K562 (cell line): Measurements from ENCODE around the gene ARID5B. TPM values are rescaled to one million over a fixed set of nuclear protein-coding genes. Genes with fewer than 3 reads are reported as not detected.
A peak's percentile ranks its signal among the peaks of the same experiment; 100 is the strongest.

Source experiments
- ATAC-seq: fragments of 200-7000 bp; cut with Tn5 transposase; 3 replicates; pipeline ENCODE4 v1.9.1; 2020; ENCODE audit warnings: moderate library complexity
- BruUV-seq: library from RNA; stranded (reverse); fragments of 400-500 nt; replicated peaks from 2 replicates; lab custom pipeline; 2021; lab: Mats Ljungman, UMichigan
- CTCF ChIA-PET: fragments of 300-600 bp; formaldehyde crosslinking; extraction: SDS; loops from one replicate; lab custom pipeline; 2021; ENCODE audit warnings: low intra/inter-chr PET ratio; lab: Yijun Ruan, JAX
- POLR2A ChIA-PET: fragments of 300-600, 350-650 bp; sonication (Branson Sonifier 250); formaldehyde crosslinking; extraction: SDS; loops from one replicate; lab custom pipeline; 2021; ENCODE audit warnings: antibody characterized with exemption, inconsistent platforms; lab: Yijun Ruan, JAX
- DNase-seq, 4 experiments: peaks; one replicate each; pipeline versions ENCODE4 v3.0.0 to v3.0.0-alpha.2; 2011 to 2018; ENCODE audit warnings: low spot score in 3 of 4, mixed read lengths in 3 of 4; ENCODE audit errors: extremely low read depth in 1 of 4
- FAIRE-seq: peaks from 2 replicates; lab custom pipeline; 2011; peaks lifted over from hg19 to GRCh38; lab: Jason Lieb, UNC
- H2AFZ ChIP-seq: 2 replicates; pipeline ENCODE4 v1.6.0; 2011; ENCODE audit warnings: low read depth, low read length, control low read depth, inconsistent platforms
- H3K27ac ChIP-seq: fragments of 200-600 bp; 3 replicates; pipeline ENCODE4 v1.8.0; 2011; ENCODE audit warnings: low read depth, mild to moderate bottlenecking, control low read depth, inconsistent platforms, low read length, moderate library complexity, mixed read lengths; ENCODE audit errors: extremely low read depth
- H3K27me3 ChIP-seq, 2 experiments: fragments of 300-600 bp in 1 of 2; 2 replicates in 1 of 2; 3 replicates in 1 of 2; pipeline versions ENCODE4 v1.6.0 to v1.8.0; 2011; ENCODE audit warnings: inconsistent platforms in 2 of 2, low read length in 2 of 2, mild to moderate bottlenecking in 1 of 2, mixed read lengths in 1 of 2, moderate library complexity in 1 of 2; ENCODE audit not compliant: control insufficient read depth in 2 of 2, insufficient read depth in 2 of 2
- H3K36me3 ChIP-seq: fragments of 300-600 bp; 3 replicates; pipeline ENCODE4 v1.8.0; 2011; ENCODE audit warnings: mild to moderate bottlenecking, low read length, inconsistent platforms; ENCODE audit not compliant: control insufficient read depth, insufficient read depth
- H3K4me1 ChIP-seq, 2 experiments: fragments of 200-600 bp in 1 of 2; replicated peaks in 1 of 2; 2 replicates in 1 of 2; 3 replicates in 1 of 2; pipeline versions ENCODE4 v1.5.1 to v1.8.0; 2011; ENCODE audit warnings: inconsistent platforms in 2 of 2, low read length in 2 of 2, mild to moderate bottlenecking in 1 of 2, mixed read lengths in 1 of 2, moderate library complexity in 1 of 2; ENCODE audit not compliant: control insufficient read depth in 2 of 2, insufficient read depth in 2 of 2
- H3K4me2 ChIP-seq: 2 replicates; pipeline ENCODE4 v1.6.1; 2011; ENCODE audit warnings: low read length, control low read depth, inconsistent platforms, mixed read lengths; ENCODE audit not compliant: insufficient read depth
- H3K4me3 ChIP-seq: fragments of 200-600 bp; sonication (generic), shearing (Covaris generic); 2 replicates; pipeline ENCODE4 v1.5.1; 2016; ENCODE audit warnings: control low read depth, inconsistent platforms
- H3K79me2 ChIP-seq: fragments of 200-600 bp; 3 replicates; pipeline ENCODE4 v1.8.0; 2011; ENCODE audit warnings: low read length, inconsistent platforms; ENCODE audit not compliant: control insufficient read depth, insufficient read depth
- H3K9ac ChIP-seq, 2 experiments: 2 replicates each; pipeline versions ENCODE4 v1.6.0 to v1.6.1; 2011; ENCODE audit warnings: low read depth in 2 of 2, low read length in 2 of 2, control low read depth in 1 of 2, inconsistent platforms in 1 of 2, mild to moderate bottlenecking in 1 of 2, mixed read lengths in 1 of 2; ENCODE audit not compliant: insufficient read depth in 1 of 2
- H3K9me1 ChIP-seq: one replicate; pipeline ENCODE4 v1.6.0; 2011; ENCODE audit warnings: inconsistent platforms, mild to moderate bottlenecking, low read length, moderate library complexity; ENCODE audit not compliant: control insufficient read depth, insufficient read depth
- H3K9me3 ChIP-seq: replicated peaks from 2 replicates; pipeline ENCODE4 v1.5.1; 2011; ENCODE audit warnings: low read depth, low read length, inconsistent platforms; ENCODE audit not compliant: control insufficient read depth, insufficient read depth
- H4K20me1 ChIP-seq: replicated peaks from 2 replicates; pipeline ENCODE4 v1.6.1; 2011; ENCODE audit warnings: low read length, inconsistent platforms, mixed read lengths; ENCODE audit not compliant: control insufficient read depth, insufficient read depth
- CBFA2T2 ChIP-seq: fragments of 450-650 bp; conservative IDR thresholded peaks from 2 replicates; pipeline ENCODE4 v1.6.1; 2017; ENCODE audit warnings: mild to moderate bottlenecking
- CEBPB ChIP-seq: fragments of 450-650 bp; IDR thresholded peaks from 2 replicates; pipeline ENCODE4 v1.6.1; 2016; ENCODE audit warnings: missing genetic modification characterization, missing compliant biosample characterization
- FUS ChIP-seq: fragments of 200-400 bp; formaldehyde crosslinking; optimal IDR thresholded peaks from 2 replicates; pipeline ENCODE3; 2017; ENCODE audit warnings: low read depth, low read length
- GATAD2A ChIP-seq: fragments of 450-650 bp; IDR thresholded peaks from 2 replicates; pipeline ENCODE4 v1.6.1; 2017
- RAD51 ChIP-seq: fragments of 450-650 bp; IDR thresholded peaks from 2 replicates; pipeline ENCODE4 v1.7.1; 2016; ENCODE audit warnings: low read depth, mild to moderate bottlenecking, borderline replicate concordance
- SREBF2 ChIP-seq: sonication (generic); formaldehyde crosslinking; IDR thresholded peaks from 2 replicates; pipeline ENCODE4 v1.4.0; 2020; ENCODE audit warnings: mild to moderate bottlenecking, missing genetic modification reagents
- TOE1 ChIP-seq, 2 experiments: fragments of 450-650 bp in 1 of 2; sonication (generic) in 1 of 2; formaldehyde crosslinking in 1 of 2; IDR thresholded peaks; 2 replicates each; pipeline versions ENCODE4 v1.7.1 to v1.8.0; 2016 to 2022; ENCODE audit warnings: borderline replicate concordance in 2 of 2, mild to moderate bottlenecking in 2 of 2, antibody characterized with exemption in 1 of 2, inconsistent platforms in 1 of 2, low read depth in 1 of 2, missing genetic modification reagents in 1 of 2, moderate library complexity in 1 of 2
- XRCC5 ChIP-seq: fragments of 200-400 bp; formaldehyde crosslinking; IDR thresholded peaks from 2 replicates; pipeline ENCODE4 v1.6.1; 2017; ENCODE audit warnings: low read depth, mild to moderate bottlenecking, low read length
- WGBS: fragments of 100-300 bp; shearing (Covaris generic); methylation state at CpG from one replicate; pipeline ENCODE4 v1.1.6; 2016; ENCODE audit warnings: low coverage, mixed read lengths; ENCODE audit not compliant: insufficient coverage; ENCODE audit errors: missing lambda C conversion rate; 5-methylcytosine and 5-hydroxymethylcytosine counted together
- in situ Hi-C: fragments of 300-500 bp; cut with MboI; formaldehyde crosslinking; loops from 4 replicates; pipeline ENCODE4 v1.15.0; 2018; ENCODE audit warnings: inconsistent platforms, mixed read lengths
- intact Hi-C: fragments of 100-400 bp; cut with micrococcal nuclease; formaldehyde crosslinking; loops from 2 replicates; pipeline ENCODE4 v1.14.2; 2022
- polyA plus RNA-seq, 8 experiments: library from polyadenylated mRNA; depleted of rRNA in 4 of 8; stranded (reverse) in 5 of 8; unstranded in 3 of 8; fragments of >200 nt; fragmentation: Nextera tagmentation in 2 of 8; fragmentation: Illumina TruSeq in 1 of 8; extraction: Ambion mirVana in 2 of 8; extraction: Trizol in 1 of 8; gene quantifications; 2 replicates each; pipeline versions ENCODE4 v1.2.1 to v1.2.3, GENCODE V29; 2011 to 2014; ENCODE audit warnings: inconsistent platforms in 1 of 8, missing spikeins in 1 of 8
- total RNA-seq, 7 experiments: library from RNA; depleted of rRNA in 6 of 7; stranded (reverse); fragments of >200 nt in 6 of 7; fragmentation: Illumina TruSeq in 2 of 7; extraction: Trizol in 2 of 7; gene quantifications; 2 replicates each; pipeline versions ENCODE4 v1.2.1 to v1.2.3, GENCODE V29; 2011 to 2021; ENCODE audit warnings: low replicate concordance in 1 of 7
- TF ChIP-seq, protein P1 (sequence below): fragments of 250-450 bp; sonication (Bioruptor Pico); IDR thresholded peaks from 2 replicates; pipeline ENCODE4 v1.5.0; 2022; ENCODE audit warnings: mild to moderate bottlenecking
- TF ChIP-seq, protein P2 (sequence below): fragments of 450-650 bp; formaldehyde crosslinking; IDR thresholded peaks from 2 replicates; pipeline ENCODE4 v1.4.0; 2020; ENCODE audit warnings: mild to moderate bottlenecking, mixed read lengths

ARID5B gene
- total and polyA plus RNA-seq, 9 of the 15 experiments (the other 6 are each of a cell fraction or from before 2014, with no cell fraction given) = 0.48 to 1.6 (median 0.80) TPM

DNA sequence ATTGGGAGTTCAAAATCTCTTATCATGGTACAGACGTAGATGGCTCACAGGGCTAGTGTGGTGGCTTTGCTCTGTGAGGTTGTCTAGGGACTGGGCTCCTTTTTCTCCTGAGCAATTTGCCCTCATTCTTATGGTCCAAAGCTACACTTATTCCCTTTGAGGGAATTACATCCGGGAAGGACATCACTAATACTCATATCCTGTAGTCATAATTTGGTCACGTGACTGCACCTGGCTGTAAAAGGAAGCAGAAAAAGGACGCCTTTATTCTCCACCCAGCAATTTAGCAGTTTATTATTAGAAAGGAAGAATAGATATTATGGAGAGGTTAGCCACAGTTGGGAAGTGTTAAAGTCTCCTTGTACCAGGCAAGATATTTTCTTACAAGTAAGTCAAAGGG, 28.1 kb downstream of the ARID5B start:
- Histone ChIP-seq H3K4me1 (no peaks in the 10 kb centered on the region), H3K27me3 (no peaks in the 10 kb centered on the region), H3K9ac (no peak overlapping the region), H3K4me2 (no peak overlapping the region), H3K36me3 (no peaks in the 10 kb centered on the region), H3K79me2 (no peaks in the 10 kb centered on the region), H3K9me3 (no peaks in the 10 kb centered on the region), H3K27ac (no peak overlapping the region), H4K20me1 (no peaks in the 10 kb centered on the region), H3K9me1 (no peaks in the 10 kb centered on the region), H2AFZ (no peak overlapping the region)
- BruUV-seq = no TSS peak
- intact Hi-C loops = no loop called here
- FAIRE-seq = no peak
- CTCF ChIA-PET = no interaction called here
- in situ Hi-C loops = no loop called here
- no peak for ATAC-seq
- no peak for DNase-seq
- TF ChIP-seq XRCC5 (no peak), GATAD2A (no peak), TOE1 (IDR thresholded peaks at IDR 0.05; ENCODE audit: borderline replicate concordance) (peak; percentile 64; the same call in 1 of the 2 replicates), TOE1 (CRISPR knock-in tag; IDR thresholded peaks at IDR 0.05; ENCODE audit: borderline replicate concordance, low read depth) (no peak), CBFA2T2 (peak; percentile 38; the same call in 1 of the 2 replicates), SREBF2 (CRISPR knock-in tag) (no peak), RAD51 (peak; percentile 74), FUS (no peak), CEBPB (tag) (no peak)
- TF ChIP-seq, protein P1, sequence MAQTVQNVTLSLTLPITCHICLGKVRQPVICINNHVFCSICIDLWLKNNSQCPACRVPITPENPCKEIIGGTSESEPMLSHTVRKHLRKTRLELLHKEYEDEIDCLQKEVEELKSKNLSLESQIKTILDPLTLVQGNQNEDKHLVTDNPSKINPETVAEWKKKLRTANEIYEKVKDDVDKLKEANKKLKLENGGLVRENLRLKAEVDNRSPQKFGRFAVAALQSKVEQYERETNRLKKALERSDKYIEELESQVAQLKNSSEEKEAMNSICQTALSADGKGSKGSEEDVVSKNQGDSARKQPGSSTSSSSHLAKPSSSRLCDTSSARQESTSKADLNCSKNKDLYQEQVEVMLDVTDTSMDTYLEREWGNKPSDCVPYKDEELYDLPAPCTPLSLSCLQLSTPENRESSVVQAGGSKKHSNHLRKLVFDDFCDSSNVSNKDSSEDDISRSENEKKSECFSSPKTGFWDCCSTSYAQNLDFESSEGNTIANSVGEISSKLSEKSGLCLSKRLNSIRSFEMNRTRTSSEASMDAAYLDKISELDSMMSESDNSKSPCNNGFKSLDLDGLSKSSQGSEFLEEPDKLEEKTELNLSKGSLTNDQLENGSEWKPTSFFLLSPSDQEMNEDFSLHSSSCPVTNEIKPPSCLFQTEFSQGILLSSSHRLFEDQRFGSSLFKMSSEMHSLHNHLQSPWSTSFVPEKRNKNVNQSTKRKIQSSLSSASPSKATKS = no peak
- TF ChIP-seq, protein P2, sequence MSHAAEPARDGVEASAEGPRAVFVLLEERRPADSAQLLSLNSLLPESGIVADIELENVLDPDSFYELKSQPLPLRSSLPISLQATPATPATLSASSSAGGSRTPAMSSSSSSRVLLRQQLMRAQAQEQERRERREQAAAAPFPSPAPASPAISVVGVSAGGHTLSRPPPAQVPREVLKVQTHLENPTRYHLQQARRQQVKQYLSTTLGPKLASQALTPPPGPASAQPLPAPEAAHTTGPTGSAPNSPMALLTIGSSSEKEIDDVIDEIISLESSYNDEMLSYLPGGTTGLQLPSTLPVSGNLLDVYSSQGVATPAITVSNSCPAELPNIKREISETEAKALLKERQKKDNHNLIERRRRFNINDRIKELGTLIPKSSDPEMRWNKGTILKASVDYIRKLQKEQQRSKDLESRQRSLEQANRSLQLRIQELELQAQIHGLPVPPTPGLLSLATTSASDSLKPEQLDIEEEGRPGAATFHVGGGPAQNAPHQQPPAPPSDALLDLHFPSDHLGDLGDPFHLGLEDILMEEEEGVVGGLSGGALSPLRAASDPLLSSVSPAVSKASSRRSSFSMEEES (CRISPR knock-in tag) = peak; percentile 85
- TF ChIP-seq, all 486 proteins: peak for 4
- POLR2A ChIA-PET = interaction anchor here (1.2 to 1.4 kb wide), 2 partner anchors 9 to 27 kb away, joined by 3 to 5 read pairs; no protein-coding TSS in a partner anchor
- 29% methylated on average over 4 of the region's 4 CpGs for WGBS
- H3K4me3 ChIP-seq = no peak overlapping the region
